ENCODE data around the gene MPPED1. TPM values are rescaled to one million over a fixed set of nuclear protein-coding genes. Genes with fewer than 3 reads are reported as not detected.

The MPPED1 gene
- total RNA-seq, 1 experiment from 2014 or later, result not detected

- H3K27ac Mint-ChIP-seq (ENCODE audit: low read depth, unreplicated experiment), result no peak overlapping the region
- H3K4me1 Mint-ChIP-seq (ENCODE audit: insufficient read depth, unreplicated experiment), result no peaks in the 10 kb centered on the region
- TF ChIP-seq CTCF (IDR thresholded peaks at IDR 0.05; ENCODE audit: unreplicated experiment), result no peak
- BruUV-seq (replicated peaks), result no TSS peak
- POLR2A ChIA-PET, result no interaction called here
- H3K27me3 Mint-ChIP-seq (ENCODE audit: insufficient read depth, unreplicated experiment), result no peaks in the 10 kb centered on the region
- H3K4me3 Mint-ChIP-seq (ENCODE audit: unreplicated experiment), result no peak overlapping the region
- H3K36me3 Mint-ChIP-seq (ENCODE audit: insufficient read depth, unreplicated experiment), result no peaks in the 10 kb centered on the region
- DNase-seq (ENCODE audit: unreplicated experiment), result no peak
- CTCF ChIA-PET, result no interaction called here
- intact Hi-C loops (cut with micrococcal nuclease), result no loop called here
- H3K9me3 Mint-ChIP-seq (ENCODE audit: unreplicated experiment), result no peaks in the 10 kb centered on the region
Measured at GRCh38 chr22:43510281-43511070, 98.7 kb downstream of the MPPED1 start.

GRCh38 chr22:43511276-43511910, 99.6 kb downstream of the MPPED1 start:
- no TSS peak for BruUV-seq (replicated peaks)
- intact Hi-C loops (cut with micrococcal nuclease), result no loop called here
- no peak overlapping the region for H3K27ac Mint-ChIP-seq (ENCODE audit: low read depth, unreplicated experiment)
- ChIA-PET POLR2A (no interaction called here), CTCF (no interaction called here)
- H3K9me3 Mint-ChIP-seq (ENCODE audit: unreplicated experiment), result no peaks in the 10 kb centered on the region
- no peaks in the 10 kb centered on the region for H3K36me3 Mint-ChIP-seq (ENCODE audit: insufficient read depth, unreplicated experiment)
- no peak for DNase-seq (ENCODE audit: unreplicated experiment)
- H3K27me3 Mint-ChIP-seq (ENCODE audit: insufficient read depth, unreplicated experiment), result no peaks in the 10 kb centered on the region
- no peak for TF ChIP-seq CTCF (IDR thresholded peaks at IDR 0.05; ENCODE audit: unreplicated experiment)
- no peak overlapping the region for H3K4me3 Mint-ChIP-seq (ENCODE audit: unreplicated experiment)
- H3K4me1 Mint-ChIP-seq (ENCODE audit: insufficient read depth, unreplicated experiment), result no peaks in the 10 kb centered on the region

GRCh38 chr22:43512279-43512678, 100.5 kb downstream of the MPPED1 start:
- Mint-ChIP-seq H3K27me3 (ENCODE audit: insufficient read depth, unreplicated experiment) (no peaks in the 10 kb centered on the region), H3K4me1 (ENCODE audit: insufficient read depth, unreplicated experiment) (no peaks in the 10 kb centered on the region), H3K9me3 (ENCODE audit: unreplicated experiment) (no peaks in the 10 kb centered on the region), H3K27ac (ENCODE audit: low read depth, unreplicated experiment) (no peak overlapping the region), H3K4me3 (ENCODE audit: unreplicated experiment) (no peak overlapping the region), H3K36me3 (ENCODE audit: insufficient read depth, unreplicated experiment) (no peaks in the 10 kb centered on the region)
- BruUV-seq (replicated peaks), result no TSS peak
- POLR2A ChIA-PET, result no interaction called here
- no peak for DNase-seq (ENCODE audit: unreplicated experiment)
- intact Hi-C loops (cut with micrococcal nuclease), result no loop called here
- TF ChIP-seq CTCF (IDR thresholded peaks at IDR 0.05; ENCODE audit: unreplicated experiment), result no peak
- CTCF ChIA-PET, result no interaction called here

- Mint-ChIP-seq H3K4me3 (ENCODE audit: unreplicated experiment) (no peak overlapping the region), H3K27me3 (ENCODE audit: insufficient read depth, unreplicated experiment) (peaks cover 12% of the 10 kb centered on the region), H3K36me3 (ENCODE audit: insufficient read depth, unreplicated experiment) (peaks cover 2% of the 10 kb centered on the region), H3K27ac (ENCODE audit: low read depth, unreplicated experiment) (no peak overlapping the region), H3K9me3 (ENCODE audit: unreplicated experiment) (no peaks in the 10 kb centered on the region), H3K4me1 (ENCODE audit: insufficient read depth, unreplicated experiment) (no peaks in the 10 kb centered on the region)
- TF ChIP-seq CTCF (IDR thresholded peaks at IDR 0.05; ENCODE audit: unreplicated experiment), result no peak
- CTCF ChIA-PET, result interaction anchor here (0.6 to 0.7 kb wide), 2 partner anchors 740 to 1111 kb away, joined by 3 read pairs; no protein-coding TSS in a partner anchor
- POLR2A ChIA-PET, result no interaction called here
- DNase-seq (ENCODE audit: unreplicated experiment), result no peak
- intact Hi-C loops (cut with micrococcal nuclease), result no loop called here
- no TSS peak for BruUV-seq (replicated peaks)
Measured at GRCh38 chr22:43514476-43515157, 102.8 kb downstream of the MPPED1 start.

Data from MCF 10A (cell line).